IMR-90 (cell line): ENCODE data around the gene NAV1. TPM values are rescaled to one million over a fixed set of nuclear protein-coding genes. Genes with fewer than 3 reads are reported as not detected.

Experiments
- ATAC-seq: fragments of 200-7000 bp; cut with Tn5 transposase; 2 replicates; pipeline ENCODE4 v1.9.1; 2020; ENCODE audit warnings: low read depth, mild to moderate bottlenecking, moderate library complexity
- BruUV-seq: library from RNA; stranded (reverse); fragments of 400-500 nt; replicated peaks from 2 replicates; lab custom pipeline; 2021; lab: Mats Ljungman, UMichigan
- CTCF ChIA-PET: fragments of 300-600 bp; formaldehyde crosslinking; extraction: SDS; loops from one replicate; lab custom pipeline; 2021; ENCODE audit warnings: antibody characterized with exemption; lab: Yijun Ruan, JAX
- POLR2A ChIA-PET: fragments of 300-600 bp; sonication (Branson Sonifier 250); formaldehyde crosslinking; loops from one replicate; lab custom pipeline; 2022; ENCODE audit warnings: antibody characterized with exemption; ENCODE audit not compliant: unreplicated experiment; lab: Charles Lee
- DNase-seq: peaks from one replicate; pipeline ENCODE4 v3.0.0; 2013
- H2AFZ ChIP-seq: replicated peaks from 2 replicates; pipeline ENCODE3; 2013; ENCODE audit warnings: low read length, mild to moderate bottlenecking; ENCODE audit not compliant: poor library complexity
- H2AK5ac ChIP-seq: 2 replicates; pipeline ENCODE4 v1.6.1; 2013; ENCODE audit warnings: low read depth, low read length, inconsistent platforms
- H2AK9ac ChIP-seq: replicated peaks from 2 replicates; pipeline ENCODE3; 2013; ENCODE audit warnings: mild to moderate bottlenecking, low read depth, low read length, moderate library complexity; ENCODE audit not compliant: poor library complexity
- H2BK120ac ChIP-seq: 2 replicates; pipeline ENCODE4 v1.6.1; 2013; ENCODE audit warnings: low read depth, low read length, inconsistent platforms
- H2BK15ac ChIP-seq: 3 replicates; pipeline ENCODE4 v1.6.1; 2013; ENCODE audit warnings: low read depth, low read length, inconsistent platforms
- H2BK20ac ChIP-seq: 2 replicates; pipeline ENCODE4 v1.6.1; 2013; ENCODE audit warnings: low read depth, mild to moderate bottlenecking, inconsistent platforms, low read length, moderate library complexity
- H2BK5ac ChIP-seq: 2 replicates; pipeline ENCODE4 v1.6.1; 2013; ENCODE audit warnings: mild to moderate bottlenecking, low read depth, low read length, inconsistent platforms; ENCODE audit not compliant: poor library complexity, severe bottlenecking
- H3K14ac ChIP-seq: replicated peaks from 2 replicates; pipeline ENCODE4 v1.6.1; 2013; ENCODE audit warnings: low read depth, low read length, inconsistent platforms
- H3K18ac ChIP-seq: 2 replicates; pipeline ENCODE4 v1.6.1; 2013; ENCODE audit warnings: low read depth, low read length, control low read depth
- H3K23ac ChIP-seq: 2 replicates; pipeline ENCODE4 v1.6.1; 2013; ENCODE audit warnings: low read depth, low read length, inconsistent platforms
- H3K27ac ChIP-seq: 2 replicates; pipeline ENCODE4 v1.5.1; 2013; ENCODE audit warnings: mild to moderate bottlenecking, control low read depth, low read length; ENCODE audit not compliant: insufficient read depth
- H3K27me3 ChIP-seq: 2 replicates; pipeline ENCODE4 v1.6.1; 2013; ENCODE audit warnings: low read length; ENCODE audit not compliant: control insufficient read depth, insufficient read depth
- H3K36me3 ChIP-seq: 2 replicates; pipeline ENCODE4 v1.6.1; 2013; ENCODE audit warnings: low read length, mixed read lengths; ENCODE audit not compliant: control insufficient read depth, insufficient read depth
- H3K4ac ChIP-seq: 2 replicates; pipeline ENCODE4 v1.6.1; 2013; ENCODE audit warnings: low read depth, low read length, inconsistent platforms
- H3K4me1 ChIP-seq: 2 replicates; pipeline ENCODE4 v1.6.1; 2013; ENCODE audit warnings: low read length, mixed read lengths; ENCODE audit not compliant: control insufficient read depth, insufficient read depth
- H3K4me2 ChIP-seq: 2 replicates; pipeline ENCODE4 v1.6.1; 2013; ENCODE audit warnings: low read depth, mild to moderate bottlenecking, control low read depth, low read length, moderate library complexity
- H3K4me3 ChIP-seq: 2 replicates; pipeline ENCODE4 v1.5.1; 2013; ENCODE audit warnings: low read depth, mild to moderate bottlenecking, control low read depth, low read length, moderate library complexity; ENCODE audit not compliant: insufficient read depth
- H3K56ac ChIP-seq: 2 replicates; pipeline ENCODE4 v1.6.1; 2013; ENCODE audit warnings: low read length, inconsistent platforms; ENCODE audit not compliant: insufficient read depth; ENCODE audit errors: extremely low read depth
- H3K79me1 ChIP-seq, 2 experiments: 2 replicates each; pipeline ENCODE4 v1.6.1; 2013; ENCODE audit warnings: low read length in 2 of 2, inconsistent platforms in 1 of 2, low read depth in 1 of 2
- H3K9ac ChIP-seq: 2 replicates; pipeline ENCODE4 v1.6.1; 2013; ENCODE audit warnings: low read depth, low read length, control low read depth
- H3K9me1 ChIP-seq: 2 replicates; pipeline ENCODE4 v1.6.1; 2013; ENCODE audit warnings: low read length, inconsistent platforms; ENCODE audit not compliant: insufficient read depth
- H3K9me3 ChIP-seq: 2 replicates; pipeline ENCODE4 v1.6.1; 2013; ENCODE audit warnings: low read length; ENCODE audit not compliant: control insufficient read depth, insufficient read depth
- H4K20me1 ChIP-seq: 2 replicates; pipeline ENCODE4 v1.6.1; 2013; ENCODE audit warnings: low read length, inconsistent platforms; ENCODE audit not compliant: insufficient read depth
- H4K5ac ChIP-seq: 2 replicates; pipeline ENCODE4 v1.6.1; 2013; ENCODE audit warnings: mild to moderate bottlenecking, low read depth, low read length, control low read depth
- H4K8ac ChIP-seq, 2 experiments: 2 replicates each; pipeline ENCODE4 v1.6.1; 2013; ENCODE audit warnings: low read depth in 2 of 2, low read length in 2 of 2, control low read depth in 1 of 2, inconsistent platforms in 1 of 2
- H4K91ac ChIP-seq: 2 replicates; pipeline ENCODE4 v1.6.1; 2013; ENCODE audit warnings: low read depth, low read length, inconsistent platforms; ENCODE audit not compliant: insufficient read depth
- FOS ChIP-seq: fragments of 150-350 bp; IDR thresholded peaks from 2 replicates; pipeline ENCODE4 v1.6.1; 2016; ENCODE audit warnings: low read depth, low read length
- MAZ ChIP-seq: IDR thresholded peaks from 2 replicates; pipeline ENCODE4 v1.6.1; 2012; ENCODE audit warnings: low read depth, mild to moderate bottlenecking, low read length, improper control_type of control experiment, moderate library complexity, borderline replicate concordance
- POLR2A ChIP-seq: IDR thresholded peaks from 2 replicates; pipeline ENCODE4 v1.6.1; 2012; ENCODE audit warnings: mild to moderate bottlenecking, low read depth, low read length
- RFX5 ChIP-seq: IDR thresholded peaks from 2 replicates; pipeline ENCODE4 v1.8.0; 2012; ENCODE audit warnings: low read depth, mild to moderate bottlenecking, low read length, moderate library complexity
- WGBS, 2 experiments: methylation state at CpG; one replicate each; pipeline versions ENCODE4 v1.1.5 to v1.1.7; 2013; ENCODE audit warnings: missing lambda C conversion rate in 2 of 2; ENCODE audit not compliant: insufficient read length in 1 of 2; ENCODE audit errors: extremely low coverage in 2 of 2; 5-methylcytosine and 5-hydroxymethylcytosine counted together
- dilution Hi-C: fragments of 300-500 bp; cut with HindIII; formaldehyde crosslinking; loops from one replicate; pipeline ENCODE4 v1.14.3; 2018; ENCODE audit warnings: low sequenced_read_pairs; ENCODE audit not compliant: unreplicated experiment
- in situ Hi-C: fragments of 300-500 bp; cut with MboI; formaldehyde crosslinking; loops from 3 replicates; pipeline ENCODE4 v1.14.3; 2019; ENCODE audit warnings: low sequenced_read_pairs, inconsistent platforms, mixed read lengths
- intact Hi-C: fragments of 100-400 bp; cut with micrococcal nuclease; formaldehyde crosslinking; loops from 2 replicates; pipeline ENCODE4 v1.10.0; 2022
- polyA plus RNA-seq, 3 experiments: library from polyadenylated mRNA; depleted of rRNA; stranded (reverse); fragments of >200 nt; gene quantifications; 2 replicates each; pipeline ENCODE4 v1.2.3, GENCODE V29; 2012; ENCODE audit warnings: low replicate concordance in 1 of 3
- total RNA-seq: library from RNA; depleted of rRNA; stranded (reverse); fragments of >200 nt; gene quantifications from 2 replicates; pipeline ENCODE4 v1.2.3, GENCODE V29; 2012

NAV1 gene
- total and polyA plus RNA-seq, 2 of the 4 experiments (the other 2 are of a cell fraction): 14.0 to 23.1 TPM

DNA sequence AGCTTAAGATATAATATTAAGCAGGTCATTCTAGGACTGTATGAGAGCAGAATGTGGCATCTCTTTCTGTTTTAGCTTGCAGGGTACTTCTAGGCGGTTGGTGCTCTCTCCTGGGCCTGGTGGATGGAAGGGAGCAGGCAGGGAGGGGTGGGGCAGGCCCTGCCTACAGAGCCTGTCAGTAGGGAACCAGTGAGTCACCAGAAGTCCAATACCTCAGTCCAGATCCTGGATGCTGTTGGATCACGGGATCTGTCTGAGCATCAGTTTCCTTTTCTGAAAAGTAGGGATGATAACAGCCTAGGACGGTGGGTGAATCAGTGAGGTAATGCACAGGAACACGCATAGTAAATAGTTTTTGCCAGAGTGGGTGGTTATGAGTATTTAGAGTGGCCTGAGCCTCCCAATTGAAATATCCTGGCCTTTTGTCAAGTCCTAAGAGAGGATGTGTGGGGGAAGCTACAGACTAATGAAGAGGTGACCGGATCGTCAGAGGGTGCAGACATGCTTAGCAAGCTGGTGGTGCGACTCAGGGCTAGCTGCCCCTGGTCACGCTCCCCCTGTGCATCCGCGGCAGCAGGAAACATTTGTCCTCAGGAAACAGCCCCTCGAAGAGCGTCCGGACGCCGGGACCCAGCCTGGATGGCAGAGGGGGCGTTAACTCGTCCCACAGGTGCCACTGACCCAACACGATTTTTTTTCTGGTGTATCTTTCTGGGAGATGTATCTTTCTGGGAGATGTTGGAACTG is 23.9 kb downstream of the NAV1 start (continued):
- TF ChIP-seq MAZ (0 out of 2 replicates have a peak, but pooled peaks have one; percentile 47), RFX5 (no peak), FOS (peak; percentile 15; the same call in 1 of the 2 replicates)

DNA sequence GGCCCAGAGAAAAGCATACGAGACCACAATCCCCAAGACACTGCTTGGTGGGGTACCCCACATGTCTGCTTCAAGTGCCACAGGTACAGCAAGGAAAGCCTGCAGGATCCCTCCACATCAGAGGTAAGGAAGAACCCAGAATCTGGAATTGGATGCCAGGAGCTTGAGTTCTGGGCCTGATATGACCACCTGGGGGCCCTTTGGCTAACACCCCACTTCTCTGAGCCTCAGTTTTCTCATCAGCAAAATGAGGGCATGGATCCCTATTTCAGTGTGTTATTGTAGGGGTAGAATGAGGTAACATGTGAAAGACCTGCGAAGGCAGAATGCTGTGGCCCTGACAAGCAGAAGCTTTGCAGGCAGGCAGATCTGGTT is 24.5 kb downstream of the NAV1 start:
- ChIA-PET POLR2A (interaction anchor here (1.2 kb wide), 1 partner anchor 86 kb away, joined by 9 read pairs; no protein-coding TSS in a partner anchor), CTCF (interaction anchor here (1.0 kb wide), 1 partner anchor 86 kb away, joined by 3 read pairs; no protein-coding TSS in a partner anchor)
- H4K5ac ChIP-seq: peak overlapping the region; percentile 13; the same call in 1 of the 2 replicates
- no peaks in the 10 kb centered on the region for H3K9me3 ChIP-seq
- H3K4me2 ChIP-seq: no peak overlapping the region
- H3K9ac ChIP-seq: no peak overlapping the region
- TF ChIP-seq POLR2A (peak; percentile 5), MAZ (no peak)
- no CpG with 5 or more reads among the region's 2 CpGs for WGBS, 2 experiments
- H3K18ac ChIP-seq: peak overlapping the region; percentile 7; the same call in 1 of the 2 replicates
- H3K4ac ChIP-seq: peak overlapping the region; percentile 97
- dilution Hi-C loops: no loop called here
- H2BK5ac ChIP-seq: peak overlapping the region; percentile 99
- intact Hi-C loops: no loop called here
- peak overlapping the region; percentile 91 for H2BK20ac ChIP-seq
- H2BK15ac ChIP-seq: peak overlapping the region; percentile 42; the same call in 1 of the 3 replicates
- peaks cover 38 to 79% of the 10 kb centered on the region in 2 experiments for H3K79me1 ChIP-seq
- H3K4me1 ChIP-seq: peaks cover 32% of the 10 kb centered on the region
- H3K23ac ChIP-seq: peak overlapping the region; percentile 23
- no peak overlapping the region for H2AFZ ChIP-seq
- no peak overlapping the region for H3K4me3 ChIP-seq
- no peak overlapping the region for H3K56ac ChIP-seq
- no peaks in the 10 kb centered on the region; the same call in 1 of the 2 replicates for H3K36me3 ChIP-seq
- H3K27ac ChIP-seq: peak overlapping the region; percentile 82
- BruUV-seq: no TSS peak
- peak overlapping the region; percentile 89 for H2AK5ac ChIP-seq
- no peaks in the 10 kb centered on the region for H3K27me3 ChIP-seq
- no peak for ATAC-seq
- H4K20me1 ChIP-seq: peaks cover 11% of the 10 kb centered on the region
- peak overlapping the region; percentile 47 to 93 for H4K8ac ChIP-seq
- H2BK120ac ChIP-seq: peak overlapping the region; percentile 93
- peak overlapping the region; percentile 61 for H3K14ac ChIP-seq
- H3K9me1 ChIP-seq: peaks cover 29% of the 10 kb centered on the region
- in situ Hi-C loops: loop anchor here (5.0 to 10.0 kb wide), 2 partner anchors 61 to 84 kb away; no protein-coding TSS in a partner anchor
- no peak for DNase-seq
- H4K91ac ChIP-seq: peak overlapping the region; percentile 99
- peak overlapping the region; percentile 92 for H2AK9ac ChIP-seq
